NOMO-1 (cell line): Measurements from ENCODE around the gene SENP7.
"Not testable (repeated sequence)": the region's sequence is repeated elsewhere in the genome, so short reads cannot be mapped to it uniquely, and the experiment has no call there.

Source experiments
- DNase-seq, 2 experiments: peaks; one replicate each; lab custom pipeline; 2025; ENCODE audit not compliant: unreplicated experiment in 2 of 2; lab: John Stamatoyannopoulos, UW

Gene SENP7

GRCh38 chr3:101340591-101340990 lies 172.4 kb downstream of the SENP7 start:
- DNase-seq = no peak

DNA sequence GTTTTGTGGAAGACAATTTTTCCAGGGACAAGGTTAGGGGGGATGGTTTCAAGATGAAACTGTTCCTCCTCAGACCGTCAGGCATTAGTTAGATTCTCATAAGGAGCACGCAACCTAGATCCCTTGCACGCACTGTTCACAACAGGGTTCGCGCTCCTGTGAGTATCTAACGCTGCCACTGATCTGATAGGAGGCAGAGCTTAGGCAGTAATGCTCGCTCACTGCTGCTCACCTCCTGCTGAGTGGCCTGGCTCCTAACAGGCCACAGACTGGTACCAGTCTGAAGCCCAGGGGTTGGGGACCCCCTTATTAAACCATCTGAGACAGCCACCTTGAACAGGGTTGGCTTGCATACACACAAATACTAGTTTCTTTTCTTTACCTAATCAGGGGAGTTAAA lies 179.1 kb downstream of the SENP7 start:
- no peak for DNase-seq

- no peak for DNase-seq
Observed at GRCh38 chr3:101329016-101329673, 183.9 kb downstream of the SENP7 start.

GRCh38 chr3:101325393-101326134 lies 187.4 kb downstream of the SENP7 start:
- DNase-seq = no peak

- no peak for DNase-seq
Observed at GRCh38 chr3:101320475-101320874, 192.5 kb downstream of the SENP7 start, which contains the start of gene IMPG2. TSS of gene IMPG2 (minus strand) at chr3:101320575. CDS start at chr3:101320372, 203 bp downstream.

- no peak for DNase-seq
Observed at GRCh38 chr3:101319531-101319930, 193.5 kb downstream of the SENP7 start.

DNA sequence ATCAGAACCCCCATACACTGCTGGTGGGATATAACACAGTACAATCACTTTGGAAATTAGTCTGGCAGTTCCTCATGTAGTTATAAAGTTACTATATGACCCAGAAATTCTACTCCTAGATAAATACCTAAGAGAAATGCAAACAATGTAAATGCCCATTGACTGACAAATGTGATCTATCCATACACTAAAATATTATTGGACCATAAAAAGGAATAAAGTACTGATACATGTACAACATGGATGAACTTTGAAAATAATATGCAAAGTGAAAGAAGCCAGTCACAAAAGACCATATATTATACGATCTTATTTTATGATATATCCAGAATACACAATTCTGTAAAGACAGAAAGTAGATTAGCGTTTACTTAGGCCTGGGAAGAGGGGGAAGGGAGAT lies 200.5 kb downstream of the SENP7 start:
- no peak for DNase-seq

- no peak for DNase-seq
Observed at GRCh38 chr3:101311676-101312075, 201.3 kb downstream of the SENP7 start.

DNA sequence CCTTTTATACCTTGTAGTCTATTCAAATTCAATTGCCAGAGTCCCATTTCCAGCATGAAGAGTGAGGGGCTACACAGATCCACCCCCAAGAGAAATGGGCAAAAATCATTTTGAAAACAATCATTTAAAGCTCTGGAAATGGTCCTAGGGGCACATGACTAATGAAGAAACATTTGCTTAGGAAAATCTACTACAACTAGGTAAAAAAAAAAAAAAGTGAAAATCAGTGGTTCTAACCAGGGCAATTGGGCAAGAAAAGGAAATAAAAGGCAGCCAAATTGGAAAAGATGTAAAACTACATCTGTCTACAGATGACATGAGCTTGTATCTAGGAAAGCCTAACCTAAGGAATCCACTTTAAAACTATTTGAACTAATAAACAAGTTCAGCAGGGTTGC lies 202.0 kb downstream of the SENP7 start:
- no peak for DNase-seq

- not testable (repeated sequence) for DNase-seq
Observed at GRCh38 chr3:101308147-101308772, 204.8 kb downstream of the SENP7 start.

- no peak for DNase-seq
Observed at GRCh38 chr3:101303836-101304235, 209.2 kb downstream of the SENP7 start.

DNA sequence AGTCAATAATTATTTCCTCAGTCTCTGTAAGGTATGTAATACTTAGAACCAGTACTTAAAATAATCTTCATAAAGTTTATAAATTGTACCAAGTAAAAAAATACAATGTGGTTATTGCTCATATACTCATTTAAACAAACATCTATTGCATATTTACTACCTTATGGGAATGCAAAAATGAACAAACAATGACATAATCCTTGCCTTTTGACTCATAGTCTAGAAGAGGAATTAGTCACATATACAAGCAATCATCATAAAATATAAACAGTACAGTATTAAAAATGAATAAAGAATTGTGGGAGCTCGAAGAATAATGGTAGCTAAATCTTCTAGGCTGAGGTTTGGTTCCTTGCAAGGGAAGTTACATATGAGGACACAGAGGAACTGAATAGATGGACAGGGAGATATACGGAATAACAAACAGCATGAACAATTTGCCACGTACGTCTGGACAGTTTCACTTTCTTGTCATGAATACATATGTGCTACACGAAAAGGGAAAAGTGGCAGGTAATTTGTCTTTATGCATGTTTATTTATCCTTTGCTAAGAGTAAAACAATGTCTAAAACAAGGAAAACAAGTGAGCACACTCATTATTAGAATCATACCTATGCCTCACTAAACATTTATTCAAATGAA lies 209.8 kb downstream of the SENP7 start:
- DNase-seq = no peak

GRCh38 chr3:101300073-101300472 lies 212.9 kb downstream of the SENP7 start:
- no peak for DNase-seq

DNA sequence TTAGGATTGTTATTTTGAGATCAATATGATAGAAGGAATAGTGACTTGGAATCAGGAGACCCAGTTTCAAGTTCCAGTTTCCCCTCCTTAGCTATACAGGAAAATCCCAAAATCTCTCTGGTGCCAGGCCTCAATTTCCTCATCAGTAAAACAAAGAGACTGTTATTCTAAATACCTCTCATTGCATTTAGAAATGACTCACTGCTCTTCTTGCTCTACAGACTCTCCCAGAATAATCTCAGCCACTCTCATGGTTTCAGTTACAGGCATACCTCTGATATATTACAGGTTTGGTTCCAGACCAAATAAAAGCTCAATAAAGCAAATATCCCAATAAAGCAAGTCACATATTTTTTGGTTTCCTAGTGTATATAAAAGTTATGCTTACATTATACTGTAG lies 221.0 kb downstream of the SENP7 start:
- DNase-seq = no peak

GRCh38 chr3:101288294-101288693 lies 224.7 kb downstream of the SENP7 start:
- DNase-seq = no peak

DNA sequence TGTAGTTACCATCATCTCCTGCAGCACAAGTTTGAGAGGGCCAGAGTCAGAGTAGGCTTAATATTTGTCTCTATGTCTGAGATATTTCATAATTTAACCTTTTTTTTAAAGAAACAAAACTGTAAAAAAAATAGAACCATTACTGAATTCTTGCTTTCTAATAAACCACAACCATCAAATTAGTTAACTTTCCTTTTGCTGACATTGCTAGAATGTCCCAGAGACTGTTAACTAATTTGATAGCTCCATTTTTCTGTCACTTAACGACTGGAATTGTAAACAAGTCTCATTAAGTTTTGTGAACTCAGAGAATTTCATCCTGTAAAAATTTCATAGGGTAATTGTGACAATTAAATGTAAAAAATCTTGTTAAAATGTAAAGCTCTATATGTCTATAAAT lies 228.3 kb downstream of the SENP7 start:
- no peak for DNase-seq

DNA sequence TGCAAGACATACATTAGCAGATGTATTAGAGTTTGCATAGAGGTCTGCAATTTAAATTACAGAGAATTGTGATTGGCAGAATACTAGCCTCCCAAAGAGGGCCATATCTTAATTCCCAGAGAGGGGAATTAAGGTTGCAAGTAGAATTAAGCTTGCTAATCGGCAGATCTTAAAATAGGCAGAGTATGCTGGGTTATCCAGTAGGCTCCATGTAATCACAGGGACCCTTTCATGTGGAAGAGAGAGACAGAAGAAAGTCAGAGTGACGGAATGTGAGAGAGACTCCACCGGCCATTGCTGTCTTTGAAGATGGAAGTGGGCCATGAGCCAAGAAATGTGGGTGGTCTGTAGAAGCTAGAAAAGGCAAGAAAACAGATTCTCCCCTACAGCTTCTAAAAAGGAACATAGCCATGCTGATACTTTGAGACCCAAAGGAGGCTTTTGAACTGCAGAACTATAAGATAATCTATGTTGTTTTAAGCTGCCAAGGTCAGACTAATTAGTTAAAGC lies 231.4 kb downstream of the SENP7 start:
- DNase-seq = no peak

DNA sequence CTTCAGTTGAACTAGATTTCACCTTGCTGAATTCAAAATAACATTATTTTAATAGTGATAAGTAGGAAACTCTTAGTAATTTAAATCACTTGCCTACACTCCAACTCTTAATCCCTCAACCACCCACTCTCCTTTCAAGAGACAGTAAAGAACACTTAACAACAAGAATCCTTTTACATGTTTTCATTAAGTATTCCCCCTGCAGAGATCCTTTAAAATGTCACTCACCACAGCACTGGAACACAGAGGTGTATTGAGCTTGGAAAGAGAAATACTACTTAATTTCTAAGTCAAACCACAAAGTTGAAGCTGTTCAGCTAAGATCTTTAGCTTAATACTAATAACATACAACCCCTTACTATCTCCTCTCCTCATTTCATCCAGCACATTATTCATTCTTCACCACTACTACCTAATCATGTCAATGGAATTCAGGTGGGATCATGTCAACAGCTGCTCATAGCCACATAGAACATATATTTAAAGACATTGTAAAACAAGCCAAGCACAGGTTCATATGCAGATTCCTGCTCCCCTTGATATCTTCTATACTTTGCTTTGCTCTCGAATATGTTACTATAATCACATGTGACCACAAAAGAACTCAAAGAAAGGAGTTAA lies 233.1 kb downstream of the SENP7 start:
- DNase-seq = no peak

DNA sequence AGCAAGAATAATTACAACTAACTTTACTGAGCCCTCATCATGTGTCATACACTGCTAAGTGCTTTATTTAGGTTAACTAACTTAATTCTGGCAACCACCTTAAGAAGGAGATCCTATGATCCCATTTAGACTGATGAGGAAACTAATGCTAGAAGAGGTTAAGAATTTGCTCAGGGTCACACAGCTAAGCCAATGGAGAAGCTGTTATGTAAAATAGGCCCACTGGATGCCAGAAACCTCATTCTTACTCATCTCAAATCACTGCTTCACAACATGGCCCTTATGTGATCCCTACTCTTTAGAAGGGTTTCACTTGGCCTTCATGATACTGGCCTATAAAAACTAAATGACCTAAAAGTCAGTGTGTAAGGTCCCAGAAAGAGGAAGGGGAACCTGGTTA lies 233.8 kb downstream of the SENP7 start:
- DNase-seq = no peak

- no peak for DNase-seq
Observed at GRCh38 chr3:101278727-101279126, 234.3 kb downstream of the SENP7 start.
